HG03135 (cell line): ENCODE results near the gene ARHGEF38.
A peak's percentile ranks its signal among the peaks of the same experiment; 100 is the strongest.

Experiments
- ATAC-seq: cut with Tn5 transposase; IDR thresholded peaks from one replicate; pipeline ENCODE4 v1.9.1; 2021; ENCODE audit warnings: mild to moderate bottlenecking, moderate library complexity; ENCODE audit not compliant: unreplicated experiment

ARHGEF38 gene

DNA sequence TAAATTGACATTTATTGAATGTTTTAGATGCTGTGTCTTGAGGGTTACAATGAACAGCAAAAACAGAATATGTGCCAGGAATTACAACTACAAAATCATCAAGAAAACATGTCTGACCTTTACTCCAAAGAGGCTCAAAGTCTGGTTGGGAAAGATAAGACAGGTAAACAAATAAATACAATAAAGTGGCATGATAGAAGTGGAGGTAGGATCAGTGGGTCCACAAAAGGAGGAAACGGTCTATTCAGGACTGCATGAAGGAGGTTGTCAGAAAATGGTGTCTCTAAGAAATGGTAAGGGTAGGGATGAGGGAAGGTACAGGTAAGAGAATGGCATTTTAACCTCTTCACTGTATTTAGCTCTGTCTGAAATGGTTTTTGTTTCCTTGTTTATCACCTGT lies 3.8 kb downstream of the ARHGEF38 start:
- ATAC-seq = no peak

DNA sequence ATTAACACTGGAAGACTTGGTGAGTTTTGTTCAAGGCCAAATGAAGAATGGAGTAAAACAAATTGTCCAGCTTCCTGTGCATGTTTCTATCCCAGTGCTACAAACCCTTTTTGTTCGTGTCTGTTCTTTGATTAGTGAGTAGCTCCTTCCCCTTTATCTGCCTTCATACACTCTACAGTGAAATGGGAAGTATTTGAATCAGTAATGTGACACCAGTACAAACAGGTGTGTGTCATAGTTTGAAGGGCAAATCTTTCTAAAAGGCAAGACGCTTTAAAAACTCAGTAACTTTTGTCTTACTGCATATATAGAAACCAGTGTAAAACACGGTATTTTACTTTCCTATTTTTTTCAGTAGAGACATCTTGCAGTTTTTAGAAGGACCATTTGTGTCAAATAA lies 5.9 kb downstream of the ARHGEF38 start:
- ATAC-seq = no peak

DNA sequence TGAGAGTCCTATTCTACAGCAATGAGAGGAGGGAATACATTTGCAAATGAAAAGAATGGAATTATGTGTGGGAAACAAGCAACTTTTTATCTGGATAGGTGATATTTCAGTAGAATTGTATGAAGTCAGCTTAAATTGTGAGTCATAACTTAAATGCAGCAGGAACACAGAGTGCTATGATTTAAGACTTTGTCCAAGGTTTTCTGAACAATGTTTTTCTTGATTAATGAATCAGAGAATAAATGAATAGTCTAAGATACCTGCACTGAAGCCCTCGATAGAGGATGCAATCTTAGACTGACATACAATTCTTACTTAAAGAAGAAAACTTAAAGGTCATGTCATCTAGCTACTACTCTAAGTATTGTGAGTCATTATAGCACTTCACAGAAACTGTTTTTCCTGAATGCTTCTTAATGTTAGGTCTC lies 8.0 kb downstream of the ARHGEF38 start:
- no peak for ATAC-seq

DNA sequence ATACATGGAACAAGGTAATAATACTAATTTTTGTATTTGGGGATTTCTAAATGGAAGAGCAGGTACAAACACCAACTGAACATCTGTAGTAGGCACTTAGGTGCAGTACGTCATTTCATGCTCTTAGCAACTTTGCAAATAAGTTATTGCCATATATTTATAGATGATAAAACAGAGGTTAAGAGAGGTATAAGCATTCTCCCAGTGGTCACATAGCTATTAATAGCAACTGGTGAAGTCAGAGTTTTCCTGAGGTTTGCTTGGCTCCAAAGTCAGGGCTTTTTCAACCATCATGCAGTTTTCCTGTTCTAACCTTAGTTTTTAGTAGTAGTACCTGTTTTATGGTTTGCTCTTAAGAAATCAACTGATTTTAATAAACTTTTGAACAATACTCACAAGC lies 10.9 kb downstream of the ARHGEF38 start:
- ATAC-seq = no peak

DNA sequence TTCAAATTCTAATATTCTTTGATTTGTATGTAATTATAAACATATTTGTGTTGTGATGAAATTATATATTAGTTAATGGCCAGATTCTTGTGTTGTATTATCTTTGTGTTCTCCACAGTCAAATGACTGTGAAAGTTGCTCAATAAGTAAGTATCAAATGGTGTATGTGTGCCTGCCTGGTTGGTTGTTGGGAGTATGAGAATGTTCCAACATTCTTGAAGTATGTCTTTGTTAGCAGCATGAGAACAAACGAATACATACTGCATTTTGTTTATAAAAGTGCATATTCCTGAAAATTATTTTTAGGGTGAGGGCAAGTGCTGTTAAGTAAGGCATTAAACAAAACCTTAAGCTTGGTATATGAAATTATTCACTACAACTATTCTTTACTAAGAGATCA lies 16.2 kb downstream of the ARHGEF38 start:
- ATAC-seq = no peak

DNA sequence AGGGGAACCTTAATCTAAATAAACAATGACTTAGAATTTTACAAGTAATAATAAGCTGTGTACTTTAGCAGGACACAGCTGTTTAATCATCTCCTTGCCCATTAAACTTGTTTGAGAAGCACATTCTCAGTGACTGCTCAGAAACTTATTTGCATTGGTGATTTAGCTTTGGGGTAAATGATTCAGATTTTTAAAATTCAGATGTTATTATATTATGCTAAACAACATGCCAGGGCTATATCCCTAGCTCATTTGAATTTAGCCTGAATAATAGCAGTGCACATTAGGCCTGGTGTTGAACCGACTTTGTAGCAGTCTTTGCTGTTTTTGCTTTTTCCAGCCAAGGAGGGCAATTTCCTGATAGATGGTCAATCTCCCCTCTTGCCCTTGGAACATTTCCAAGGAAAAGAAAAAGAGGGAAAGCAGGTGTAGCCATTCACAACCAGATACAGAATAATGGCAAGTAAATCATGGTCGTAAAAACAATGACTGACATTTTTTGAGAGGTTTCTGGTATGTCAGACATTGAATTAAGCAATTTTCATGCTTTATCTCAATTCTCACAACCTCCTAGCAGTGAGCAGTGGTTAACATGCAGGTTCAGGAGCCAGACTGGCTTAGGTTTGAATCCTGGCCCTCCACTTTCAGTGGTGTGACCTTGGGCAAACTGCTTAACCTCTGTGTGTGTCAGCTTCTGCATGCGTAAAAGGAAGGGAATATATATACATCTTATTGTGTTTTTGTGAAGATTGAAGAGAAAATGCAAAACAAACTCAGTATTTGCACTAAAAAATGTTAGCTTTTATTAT lies 16.8 kb downstream of the ARHGEF38 start:
- ATAC-seq = no peak

DNA sequence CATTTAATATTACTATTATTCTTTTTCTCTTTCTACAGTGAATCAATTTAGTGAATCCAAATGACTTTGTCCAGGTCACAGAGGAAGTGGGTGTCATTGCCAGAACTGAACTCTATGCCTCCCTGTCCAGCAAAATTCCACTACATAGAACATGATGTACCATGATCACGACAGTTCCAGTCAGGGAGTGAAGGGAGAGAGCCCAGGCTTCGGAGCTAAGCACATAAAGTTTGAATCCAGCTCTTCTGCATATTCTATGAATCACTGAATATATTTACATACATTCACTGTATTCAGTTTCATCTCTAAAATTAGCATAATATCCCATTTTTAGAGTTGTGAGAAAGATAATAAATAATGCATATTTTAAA lies 17.4 kb downstream of the ARHGEF38 start:
- no peak for ATAC-seq

DNA sequence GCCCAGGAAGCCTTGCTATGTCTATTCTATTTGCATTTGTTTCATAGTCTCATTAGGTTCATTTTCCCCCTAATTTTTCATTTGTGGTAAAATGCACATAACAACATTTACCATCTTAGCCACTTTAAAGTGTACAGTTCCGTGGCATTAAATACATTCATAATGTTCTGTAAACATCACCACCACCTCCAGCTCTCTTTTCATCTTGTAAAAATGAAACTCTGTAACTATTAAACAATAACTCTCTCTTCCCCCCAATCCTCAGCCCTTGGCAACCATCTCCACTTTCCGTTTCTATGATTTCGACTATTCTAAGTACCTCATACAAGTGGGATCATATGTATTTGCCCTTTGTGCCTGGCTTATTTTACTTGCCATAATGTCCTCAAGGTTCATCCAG lies 19.9 kb downstream of the ARHGEF38 start:
- no peak for ATAC-seq

DNA sequence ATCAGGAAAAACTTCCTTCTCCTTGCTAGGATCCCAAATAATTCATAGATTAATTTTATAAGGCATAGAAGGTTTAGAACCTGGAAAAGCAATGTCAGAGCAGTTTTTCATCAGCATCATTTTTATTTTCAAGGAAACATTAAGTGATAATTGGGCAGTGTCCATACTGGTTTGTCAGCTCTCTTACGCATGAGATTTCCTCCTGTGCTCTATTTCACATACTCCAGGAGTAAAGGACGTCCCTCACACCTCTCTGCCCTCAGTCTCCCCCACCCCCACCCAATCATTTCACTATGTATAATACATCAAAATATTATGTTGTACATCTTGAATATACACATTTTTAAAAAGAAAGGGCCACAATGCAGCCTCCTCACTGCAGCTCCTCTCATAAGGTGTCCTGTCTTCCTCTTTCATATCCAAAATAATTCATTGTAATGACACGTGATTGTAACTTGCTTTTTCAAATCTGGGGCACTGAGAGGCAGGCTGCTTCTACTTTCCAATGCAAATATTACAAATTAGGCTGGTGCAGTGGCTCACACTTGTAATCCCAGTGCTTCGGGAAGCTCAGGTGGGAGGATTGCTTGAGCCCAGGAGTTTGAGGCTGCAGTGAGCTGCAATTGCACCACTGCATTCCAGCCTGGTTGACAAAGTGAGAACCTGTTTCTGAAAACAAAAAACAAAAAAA lies 34.4 kb downstream of the ARHGEF38 start:
- ATAC-seq = no peak

DNA sequence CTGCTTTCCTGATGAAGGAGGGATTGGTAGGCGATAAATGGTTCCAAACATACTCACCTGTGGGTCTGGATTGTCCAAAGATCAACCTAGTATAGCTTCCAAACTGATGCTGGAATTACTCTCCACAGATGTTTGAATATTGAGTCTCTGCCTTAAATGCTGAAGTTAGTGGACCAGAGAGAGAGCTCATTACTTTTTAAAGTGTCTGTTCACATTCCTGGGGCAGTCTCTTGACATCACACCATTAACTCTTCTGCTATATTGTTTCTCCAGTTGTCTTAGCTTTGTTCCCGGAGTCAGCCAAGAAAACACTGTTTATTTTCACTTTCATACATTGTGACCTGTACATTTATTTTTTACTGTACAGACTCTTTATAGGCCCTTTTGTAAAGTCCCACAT lies 35.4 kb downstream of the ARHGEF38 start:
- no peak for ATAC-seq

DNA sequence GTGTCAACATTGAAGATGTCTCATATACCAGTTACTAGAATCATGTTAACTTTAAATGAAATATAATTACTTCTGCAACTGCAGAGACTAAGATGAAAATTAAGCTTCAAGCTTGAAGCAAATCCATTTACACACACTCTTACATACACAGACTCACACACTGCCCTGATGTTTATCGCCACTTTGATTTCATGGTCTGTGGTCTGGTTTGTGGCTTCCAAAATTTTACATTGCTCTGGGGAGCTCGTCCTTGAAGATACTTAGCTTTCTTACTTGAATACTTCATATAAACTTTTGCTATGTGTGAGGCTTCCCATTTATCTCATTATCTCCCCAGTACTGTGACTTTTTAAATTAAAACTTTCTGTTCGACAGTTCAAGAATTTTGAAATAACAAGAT lies 35.8 kb downstream of the ARHGEF38 start:
- ATAC-seq = no peak

DNA sequence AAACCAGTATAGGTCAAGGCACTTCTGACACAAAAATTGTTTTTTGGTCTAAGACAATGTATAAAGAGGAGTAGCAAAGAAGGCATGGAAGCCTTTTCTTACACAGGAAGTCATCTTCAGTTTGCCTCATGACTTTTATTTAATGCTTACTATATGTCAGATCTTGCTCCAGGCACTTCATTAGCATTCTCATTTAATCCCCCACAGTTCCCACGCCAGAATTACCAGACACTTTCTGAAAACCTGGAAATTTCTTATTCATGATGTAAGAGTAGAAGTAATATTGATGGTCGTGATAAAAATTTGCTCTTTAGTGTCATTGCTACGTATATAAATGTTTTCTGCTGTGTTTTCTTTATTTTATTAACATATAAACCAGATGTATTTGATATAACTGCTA lies 39.2 kb downstream of the ARHGEF38 start:
- ATAC-seq = no peak

DNA sequence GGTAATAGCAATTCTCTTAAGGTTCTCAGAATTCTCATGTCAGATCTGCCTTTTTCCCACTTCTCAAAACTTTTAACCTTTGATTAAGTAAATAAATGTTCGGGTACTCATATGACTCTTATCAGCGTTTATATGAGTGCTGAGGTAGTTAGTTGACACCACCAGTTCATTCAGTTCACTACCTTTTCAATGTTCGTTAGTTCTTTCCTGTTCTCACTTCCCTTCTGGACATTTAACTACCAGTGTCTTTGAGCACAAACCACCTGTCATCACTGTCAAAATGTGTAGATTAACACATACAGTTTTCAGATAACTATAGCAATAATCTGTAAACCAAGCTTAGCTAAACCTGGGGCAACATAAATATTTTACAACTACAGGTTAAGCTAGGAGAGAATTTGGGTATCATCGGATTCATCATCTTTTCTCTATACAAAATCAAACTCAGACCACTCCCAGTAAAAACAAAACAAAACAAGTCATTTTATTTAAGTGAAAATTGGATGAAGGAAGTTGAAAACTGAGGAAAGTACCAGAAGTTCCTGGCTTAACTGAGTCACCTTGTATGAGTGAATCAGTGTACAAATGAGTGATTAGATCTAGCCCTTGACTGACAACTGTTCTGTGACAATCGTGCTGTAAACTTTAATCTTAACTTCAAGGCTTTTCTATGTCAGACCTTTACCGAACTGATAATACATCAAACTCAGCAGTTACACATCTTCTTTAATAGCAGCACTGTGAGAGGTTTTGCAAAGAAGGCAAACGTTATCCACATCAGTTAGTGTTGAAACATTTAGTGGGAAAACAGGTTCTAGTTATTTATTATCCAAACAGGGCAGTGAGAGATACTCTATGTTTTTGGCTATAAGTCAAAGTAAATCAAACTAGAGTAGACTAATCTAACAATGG lies 41.9 kb downstream of the ARHGEF38 start:
- peak; percentile 85 for ATAC-seq

DNA sequence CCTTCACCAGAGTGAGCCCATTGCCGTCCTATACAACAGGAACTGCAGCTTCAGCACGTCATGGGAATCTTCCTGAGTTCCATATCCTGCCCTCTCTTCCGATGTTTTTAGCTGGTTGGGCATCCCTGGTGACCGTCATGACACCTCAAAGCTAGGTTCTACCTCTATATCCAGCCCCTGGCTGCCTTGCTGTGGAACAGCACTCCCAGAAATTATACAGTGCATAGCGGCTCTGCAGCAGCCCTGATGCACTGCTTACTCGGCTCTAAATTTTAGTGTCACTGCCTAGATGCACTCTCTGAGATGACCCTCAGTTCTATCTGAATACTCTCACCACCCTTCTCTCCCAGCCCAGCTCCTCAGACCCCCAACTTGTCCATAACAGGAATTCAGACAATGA lies 44.3 kb downstream of the ARHGEF38 start:
- ATAC-seq = no peak

DNA sequence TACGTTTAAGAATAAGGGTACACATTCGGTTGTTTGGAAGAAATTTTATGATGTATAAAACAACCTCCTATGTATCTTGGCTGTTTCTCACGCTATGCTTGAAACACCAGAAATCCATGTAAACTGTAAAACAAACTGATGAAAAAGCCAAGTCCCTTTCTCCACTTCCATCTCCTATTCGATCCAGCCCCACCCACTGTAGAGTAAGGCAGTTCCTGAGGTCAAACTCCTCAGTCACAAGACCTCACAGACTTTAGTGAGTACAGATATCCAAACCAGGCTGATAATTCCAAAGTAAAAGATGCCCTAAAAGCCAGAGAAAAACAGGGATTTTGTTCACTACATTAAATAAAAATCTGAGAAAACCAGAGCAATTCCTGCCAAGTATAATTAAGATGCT lies 45.6 kb downstream of the ARHGEF38 start:
- no peak for ATAC-seq

DNA sequence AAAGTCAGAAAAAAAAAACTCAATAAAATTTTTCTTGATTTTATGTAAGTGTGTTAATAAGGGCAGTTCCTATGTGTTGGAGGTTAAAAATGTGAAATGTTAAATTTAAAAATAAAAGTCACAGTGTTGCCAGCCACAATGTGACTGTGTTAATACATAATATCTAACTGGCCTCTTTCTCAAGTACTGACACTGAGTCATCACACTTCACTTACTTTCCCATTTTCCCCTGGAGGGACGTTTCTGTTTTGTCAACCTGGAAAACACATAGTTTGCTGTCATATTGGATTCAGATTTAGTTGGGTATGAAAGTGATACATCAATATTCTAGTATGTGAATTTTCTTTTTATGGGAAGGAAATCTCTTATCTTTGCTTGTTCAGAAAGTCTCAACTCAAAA lies 46.4 kb downstream of the ARHGEF38 start:
- no peak for ATAC-seq

DNA sequence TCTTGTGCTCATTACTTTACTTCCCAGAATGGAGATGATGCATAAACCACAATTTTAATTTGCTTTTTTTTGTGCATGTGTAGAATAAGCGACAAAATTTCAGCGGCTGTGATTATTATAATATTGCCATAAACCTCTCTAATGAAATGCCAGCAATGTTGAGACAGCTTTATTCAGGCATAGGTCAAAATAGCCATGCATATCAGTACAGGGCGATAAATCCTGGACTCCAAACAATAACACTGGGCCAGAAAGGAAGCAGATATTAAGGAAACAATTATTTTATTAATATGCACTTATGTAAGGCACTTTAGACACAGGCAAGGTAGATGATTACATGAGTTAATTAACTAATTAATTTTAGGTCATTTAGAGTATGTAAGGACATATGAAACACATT lies 47.1 kb downstream of the ARHGEF38 start:
- ATAC-seq = no peak

DNA sequence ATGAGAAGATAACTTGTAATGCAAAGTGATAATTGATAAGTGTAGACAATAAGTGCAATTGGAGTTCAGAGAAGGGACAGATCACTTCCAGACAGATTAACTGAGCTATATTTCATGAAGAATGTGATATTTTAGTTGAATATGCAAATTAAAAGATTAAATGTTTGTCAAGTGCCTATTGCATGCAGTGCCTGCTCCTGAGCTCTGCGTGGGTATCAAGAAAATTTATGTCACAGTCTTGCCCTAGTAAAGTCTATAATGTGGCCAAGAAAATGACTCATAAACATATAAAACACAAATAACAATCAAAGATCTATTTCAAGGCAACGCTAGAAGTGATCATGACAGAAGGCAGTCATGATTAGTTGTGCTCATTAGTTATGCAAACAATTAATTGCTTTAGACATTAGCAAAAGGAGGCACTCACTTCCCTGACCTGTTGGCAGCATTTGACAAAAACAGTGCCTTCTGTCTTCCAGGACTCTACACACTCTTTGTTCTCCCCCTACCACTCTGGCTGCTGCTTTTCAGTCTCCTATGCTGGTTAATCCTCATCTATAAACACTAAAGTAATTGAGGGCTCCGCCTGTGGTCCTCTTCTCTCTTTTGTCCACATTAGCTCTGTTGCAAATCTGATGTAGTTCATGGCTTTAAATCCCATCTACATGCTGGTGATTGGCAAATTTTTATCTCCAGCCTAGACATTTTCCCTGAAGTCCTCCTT lies 47.7 kb downstream of the ARHGEF38 start:
- ATAC-seq = no peak

DNA sequence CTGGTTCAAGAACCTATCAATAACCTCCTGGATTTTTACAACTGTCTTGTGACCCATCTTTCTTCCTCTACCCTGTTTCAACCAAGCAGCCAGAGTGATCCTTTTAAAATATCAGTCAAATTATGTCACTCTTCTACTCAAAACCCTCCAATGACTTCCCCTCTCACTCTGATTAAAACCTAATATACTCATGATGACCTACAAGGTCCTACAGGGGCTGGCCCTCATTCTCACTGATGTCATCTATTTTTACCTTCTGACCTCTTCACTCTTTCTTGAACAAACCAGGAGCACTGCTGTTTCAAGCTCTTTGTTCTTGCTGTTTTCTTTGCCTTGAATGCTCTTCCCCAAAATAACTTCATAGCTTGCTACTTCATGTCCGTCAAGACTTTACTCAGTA lies 48.5 kb downstream of the ARHGEF38 start:
- ATAC-seq = no peak

DNA sequence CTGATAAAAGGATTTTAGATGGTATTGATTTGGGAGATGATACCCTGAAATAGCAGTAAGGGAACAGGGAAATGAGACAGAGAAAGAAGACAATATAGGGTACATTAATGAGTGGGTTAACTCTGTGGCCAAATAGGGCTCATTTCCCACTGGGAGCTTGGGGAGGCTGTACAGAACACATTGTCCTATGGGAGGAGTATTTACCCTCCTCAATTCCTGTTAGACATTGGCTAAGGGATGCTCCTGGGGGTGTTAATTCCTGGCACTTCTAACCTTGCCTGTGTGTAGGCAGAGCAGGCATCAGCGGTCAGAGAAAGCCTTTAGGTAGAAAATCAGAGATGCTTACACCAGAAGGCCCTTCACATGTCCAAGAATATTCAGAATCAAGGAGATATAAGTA lies 49.0 kb downstream of the ARHGEF38 start:
- ATAC-seq = no peak

DNA sequence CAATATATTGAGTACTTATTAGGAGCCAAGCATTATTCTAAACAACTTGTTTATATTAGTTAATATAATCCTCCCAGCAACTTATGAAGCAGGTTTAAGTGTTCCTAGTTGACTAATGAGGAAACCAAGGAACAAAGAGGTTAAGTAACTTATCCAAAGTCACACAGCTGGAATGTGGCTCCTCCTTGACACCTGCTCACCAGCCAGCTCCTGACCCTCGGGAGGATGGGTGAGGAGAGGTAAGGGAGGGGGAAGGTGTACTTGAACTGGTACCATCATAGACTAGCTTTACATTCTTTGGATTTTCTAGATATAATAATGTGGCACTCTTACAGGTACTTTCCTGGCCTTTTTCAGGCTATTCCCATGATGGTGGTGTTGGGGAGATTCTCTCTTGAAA lies 50.7 kb downstream of the ARHGEF38 start:
- ATAC-seq = no peak
